NT2/D1 (cell line): ENCODE measurements around the gene FAM120A.
A peak's percentile ranks its signal among the peaks of the same experiment; 100 is the strongest.

Source experiments
- DNase-seq: peaks from one replicate; pipeline ENCODE4 v3.0.0-alpha.2; 2011; ENCODE audit warnings: low read depth, low spot score
- H3K27me3 ChIP-seq: 2 replicates; pipeline ENCODE4 v1.6.0; 2011; ENCODE audit warnings: mild to moderate bottlenecking; ENCODE audit not compliant: insufficient read length, insufficient read depth
- H3K36me3 ChIP-seq: 2 replicates; pipeline ENCODE4 v1.6.1; 2011; ENCODE audit warnings: mild to moderate bottlenecking, low read length, mixed read lengths; ENCODE audit not compliant: insufficient read depth, insufficient read length
- H3K4me1 ChIP-seq: 2 replicates; pipeline ENCODE4 v1.5.1; 2011; ENCODE audit not compliant: insufficient read depth, insufficient read length
- H3K4me3 ChIP-seq: 2 replicates; pipeline ENCODE4 v1.5.1; 2011; ENCODE audit warnings: low read depth; ENCODE audit not compliant: insufficient read length
- H3K9ac ChIP-seq: 2 replicates; pipeline ENCODE4 v1.6.0; 2011; ENCODE audit warnings: low read depth; ENCODE audit not compliant: insufficient read length
- H3K9me3 ChIP-seq: 2 replicates; pipeline ENCODE4 v1.5.1; 2011; ENCODE audit warnings: mild to moderate bottlenecking, low read length; ENCODE audit not compliant: insufficient read depth
- SUZ12 ChIP-seq: IDR thresholded peaks from 2 replicates; pipeline ENCODE4 v1.6.1; 2011; ENCODE audit not compliant: insufficient read length, insufficient read depth; ENCODE audit errors: extremely low read depth
- YY1 ChIP-seq: IDR thresholded peaks from 2 replicates; pipeline ENCODE4 v1.6.1; 2011; ENCODE audit not compliant: insufficient read length, insufficient read depth
- ZNF274 ChIP-seq: IDR thresholded peaks from 2 replicates; pipeline ENCODE4 v1.6.1; 2011; ENCODE audit warnings: mild to moderate bottlenecking, low read depth, low read length

Gene FAM120A

GRCh38 chr9:93452710-93453046 is 1.2 kb downstream of the FAM120A start:
- Histone ChIP-seq H3K4me1 (no peaks in the 10 kb centered on the region), H3K9ac (peak overlapping the region; percentile 98), H3K4me3 (peak overlapping the region; percentile 95), H3K27me3 (no peaks in the 10 kb centered on the region), H3K9me3 (no peaks in the 10 kb centered on the region), H3K36me3 (peaks cover 25% of the 10 kb centered on the region)
- DNase-seq = no peak
- TF ChIP-seq ZNF274 (no peak), SUZ12 (no peak), YY1 (no peak)

- Histone ChIP-seq H3K4me1 (no peaks in the 10 kb centered on the region), H3K36me3 (peaks cover 25% of the 10 kb centered on the region), H3K9me3 (no peaks in the 10 kb centered on the region), H3K4me3 (peak within 1 kb of the TSS; percentile 95), H3K9ac (peak within 1 kb of the TSS; percentile 98), H3K27me3 (no peaks in the 10 kb centered on the region)
- DNase-seq = peak; percentile 82
- TF ChIP-seq YY1 (peak; percentile 13), SUZ12 (no peak)
These were observed 1.8 kb downstream of the FAM120A start, which contains the start of gene FAM120AOS for GRCh38 chr9:93453047-93453914. Gene FAM120AOS, minus strand, starts transcription at chr9:93453581. Its CDS starts 872 bp downstream, at chr9:93452709.

- no peaks in the 10 kb centered on the region for H3K27me3 ChIP-seq
- no peak overlapping the region for H3K4me3 ChIP-seq
- H3K4me1 ChIP-seq = no peaks in the 10 kb centered on the region
- no peaks in the 10 kb centered on the region for H3K9me3 ChIP-seq
- H3K9ac ChIP-seq = no peak overlapping the region
- peaks cover 14% of the 10 kb centered on the region for H3K36me3 ChIP-seq
- TF ChIP-seq SUZ12 (no peak), ZNF274 (no peak), YY1 (no peak)
- no peak for DNase-seq
These were observed 4.5 kb downstream of the FAM120A start for GRCh38 chr9:93456022-93456421.

GRCh38 chr9:93456504-93456903 is 5.0 kb downstream of the FAM120A start:
- Histone ChIP-seq H3K9ac (no peak overlapping the region), H3K4me3 (no peak overlapping the region), H3K36me3 (peaks cover 14% of the 10 kb centered on the region), H3K9me3 (no peaks in the 10 kb centered on the region), H3K27me3 (no peaks in the 10 kb centered on the region), H3K4me1 (no peaks in the 10 kb centered on the region)
- no peak for TF ChIP-seq ZNF274
- TF ChIP-seq SUZ12 = no peak
- no peak for TF ChIP-seq YY1
- no peak for DNase-seq

- no peaks in the 10 kb centered on the region for H3K4me1 ChIP-seq
- TF ChIP-seq YY1 = no peak
- TF ChIP-seq SUZ12 = no peak
- TF ChIP-seq ZNF274 = no peak
These were observed 5.5 kb downstream of the FAM120A start for GRCh38 chr9:93457006-93457405.

GRCh38 chr9:93458712-93459111 is 7.2 kb downstream of the FAM120A start:
- Histone ChIP-seq H3K4me3 (no peak overlapping the region), H3K27me3 (no peaks in the 10 kb centered on the region), H3K36me3 (peaks cover 7% of the 10 kb centered on the region), H3K9ac (no peak overlapping the region), H3K4me1 (no peaks in the 10 kb centered on the region), H3K9me3 (no peaks in the 10 kb centered on the region)
- no peak for DNase-seq
- no peak for TF ChIP-seq ZNF274
- TF ChIP-seq SUZ12 = no peak
- no peak for TF ChIP-seq YY1

More at GRCh38 chr9:93457006-93457405, 5.5 kb downstream of the FAM120A start:
- H3K9ac ChIP-seq = no peak overlapping the region
- H3K9me3 ChIP-seq = no peaks in the 10 kb centered on the region
- H3K27me3 ChIP-seq = no peaks in the 10 kb centered on the region
- no peak overlapping the region for H3K4me3 ChIP-seq
- no peak for DNase-seq
- H3K36me3 ChIP-seq = peaks cover 14% of the 10 kb centered on the region

GRCh38 chr9:93459432-93459847 is 8.0 kb downstream of the FAM120A start:
- no peaks in the 10 kb centered on the region for H3K4me1 ChIP-seq

More at GRCh38 chr9:93459432-93459847, 8.0 kb downstream of the FAM120A start:
- peaks cover 7% of the 10 kb centered on the region for H3K36me3 ChIP-seq
- TF ChIP-seq SUZ12 (no peak), YY1 (no peak), ZNF274 (no peak)
- no peaks in the 10 kb centered on the region for H3K9me3 ChIP-seq
- no peaks in the 10 kb centered on the region for H3K27me3 ChIP-seq
- no peak for DNase-seq
- H3K9ac ChIP-seq = no peak overlapping the region
- H3K4me3 ChIP-seq = no peak overlapping the region
